Urinary bladder (tissue), 4 donors: Measurements from ENCODE around the gene KAZALD1. TPM values are rescaled to one million over a fixed set of nuclear protein-coding genes. Genes with fewer than 3 reads are reported as not detected.

Experiments used
- DNase-seq: peaks from one replicate; pipeline ENCODE4 v3.0.0-alpha.2; 2015; ENCODE audit errors: extremely low spot score
- H3K27ac ChIP-seq: one replicate; pipeline ENCODE4 v1.5.1; 2013; ENCODE audit warnings: low read depth, mild to moderate bottlenecking, moderate library complexity
- H3K36me3 ChIP-seq: one replicate; pipeline ENCODE4 v1.6.1; 2013; ENCODE audit warnings: mild to moderate bottlenecking, moderate library complexity; ENCODE audit not compliant: insufficient read depth
- H3K4me1 ChIP-seq: one replicate; pipeline ENCODE4 v1.6.1; 2013; ENCODE audit warnings: mild to moderate bottlenecking, moderate library complexity; ENCODE audit not compliant: insufficient read depth
- H3K4me3 ChIP-seq: one replicate; pipeline ENCODE4 v1.5.1; 2013; ENCODE audit warnings: low read depth, low read length
- WGBS: extraction: QIAGEN DNeasy Blood & Tissue Kit; methylation state at CpG from one replicate; pipeline ENCODE4 v1.1.7; 2013; 5-methylcytosine and 5-hydroxymethylcytosine counted together
- polyA plus RNA-seq: library from polyadenylated mRNA; stranded (reverse); fragments of 200-250 nt; gene quantifications from one replicate; pipeline ENCODE4 v1.2.3, GENCODE V29; 2013
- total RNA-seq: library from RNA; depleted of rRNA; stranded (reverse); fragments of >200 nt; gene quantifications from one replicate; pipeline ENCODE4 v1.2.3, GENCODE V29; 2014
- donor health status: healthy with polysubstance abuse.
- donor health status: healthy.

The KAZALD1 gene
- total and polyA plus RNA-seq, 2 donors, result 5.9 to 27.0 TPM

DNA sequence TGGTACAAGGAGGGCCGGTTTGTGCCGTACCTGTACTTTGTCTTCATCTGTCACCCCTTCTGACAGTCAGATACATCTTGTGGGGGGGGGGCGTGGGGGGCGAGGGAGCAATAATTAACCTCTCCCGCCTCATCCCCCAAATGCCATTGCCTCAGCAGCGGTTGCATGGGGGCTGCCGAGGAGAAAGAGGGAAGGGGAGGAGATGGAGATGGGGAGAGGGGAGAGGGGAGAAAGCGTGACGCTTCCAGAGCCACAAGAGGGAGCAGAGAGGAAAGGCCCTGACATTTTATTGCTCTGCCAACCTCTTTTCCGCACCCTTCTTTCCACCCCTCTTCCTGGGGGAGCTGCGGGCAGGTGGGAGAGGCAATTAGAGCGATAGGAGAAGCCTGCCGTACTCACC is 11.8 kb downstream of the KAZALD1 start:
- Histone ChIP-seq H3K4me3 (no peak overlapping the region), H3K4me1 (no peaks in the 10 kb centered on the region), H3K36me3 (no peaks in the 10 kb centered on the region), H3K27ac (no peak overlapping the region)
- DNase-seq, result no peak
- WGBS, result 4% methylated on average over 13 of the region's 13 CpGs

DNA sequence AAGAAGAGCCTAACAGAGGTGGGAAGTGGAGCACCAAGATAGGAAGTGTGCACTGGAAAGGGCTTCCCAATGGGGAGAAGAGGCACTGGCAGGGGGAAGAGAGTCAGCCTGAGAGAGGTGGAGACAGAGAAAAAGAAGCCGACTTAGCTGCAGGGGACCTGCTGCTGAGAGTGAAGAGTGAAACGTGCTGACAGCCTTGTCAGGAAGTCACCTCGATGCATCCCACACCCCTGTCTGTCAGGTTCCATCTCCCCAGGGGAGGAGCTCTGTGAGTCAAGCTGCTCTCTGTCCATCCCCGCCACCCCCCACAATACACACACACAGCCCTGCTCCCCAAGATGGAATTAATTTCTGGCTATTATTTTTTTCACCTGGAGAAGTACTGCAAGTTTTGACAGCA is 14.0 kb downstream of the KAZALD1 start:
- H3K4me3 ChIP-seq, result no peak overlapping the region
- DNase-seq, result no peak
- no peaks in the 10 kb centered on the region for H3K4me1 ChIP-seq
- WGBS, result 11% methylated on average over 4 of the region's 4 CpGs
- no peak overlapping the region for H3K27ac ChIP-seq
- no peaks in the 10 kb centered on the region for H3K36me3 ChIP-seq

DNA sequence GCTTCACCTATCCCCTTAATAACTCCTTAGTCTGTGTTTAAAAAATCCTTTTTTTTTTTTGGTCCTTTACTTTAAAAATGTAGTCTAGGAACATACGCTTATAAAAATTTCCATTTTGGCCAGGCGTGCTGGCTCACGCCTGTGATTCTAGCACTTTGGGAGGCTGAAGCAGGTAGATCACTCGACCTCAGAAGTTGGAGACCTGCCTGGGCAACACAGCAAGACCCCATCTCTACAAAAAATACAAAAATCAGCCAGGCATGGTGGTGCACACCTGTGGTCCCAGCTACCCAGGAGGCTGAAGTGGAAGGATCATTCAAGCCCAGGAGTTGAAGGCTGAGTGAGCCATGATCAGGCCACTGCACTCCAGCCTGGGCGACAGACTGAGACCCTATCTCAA is 14.8 kb downstream of the KAZALD1 start:
- no peak for DNase-seq
- H3K27ac ChIP-seq, result no peak overlapping the region
- H3K4me1 ChIP-seq, result no peaks in the 10 kb centered on the region
- 73% methylated on average over 5 of the region's 5 CpGs for WGBS
- no peaks in the 10 kb centered on the region for H3K36me3 ChIP-seq
- H3K4me3 ChIP-seq, result no peak overlapping the region

GRCh38 chr10:101079874-101080273 is 18.1 kb downstream of the KAZALD1 start:
- 69% methylated on average over 1 of the region's 1 CpG for WGBS
- H3K4me1 ChIP-seq, result no peaks in the 10 kb centered on the region
- no peak overlapping the region for H3K4me3 ChIP-seq
- no peak overlapping the region for H3K27ac ChIP-seq
- no peaks in the 10 kb centered on the region for H3K36me3 ChIP-seq
- no peak for DNase-seq

DNA sequence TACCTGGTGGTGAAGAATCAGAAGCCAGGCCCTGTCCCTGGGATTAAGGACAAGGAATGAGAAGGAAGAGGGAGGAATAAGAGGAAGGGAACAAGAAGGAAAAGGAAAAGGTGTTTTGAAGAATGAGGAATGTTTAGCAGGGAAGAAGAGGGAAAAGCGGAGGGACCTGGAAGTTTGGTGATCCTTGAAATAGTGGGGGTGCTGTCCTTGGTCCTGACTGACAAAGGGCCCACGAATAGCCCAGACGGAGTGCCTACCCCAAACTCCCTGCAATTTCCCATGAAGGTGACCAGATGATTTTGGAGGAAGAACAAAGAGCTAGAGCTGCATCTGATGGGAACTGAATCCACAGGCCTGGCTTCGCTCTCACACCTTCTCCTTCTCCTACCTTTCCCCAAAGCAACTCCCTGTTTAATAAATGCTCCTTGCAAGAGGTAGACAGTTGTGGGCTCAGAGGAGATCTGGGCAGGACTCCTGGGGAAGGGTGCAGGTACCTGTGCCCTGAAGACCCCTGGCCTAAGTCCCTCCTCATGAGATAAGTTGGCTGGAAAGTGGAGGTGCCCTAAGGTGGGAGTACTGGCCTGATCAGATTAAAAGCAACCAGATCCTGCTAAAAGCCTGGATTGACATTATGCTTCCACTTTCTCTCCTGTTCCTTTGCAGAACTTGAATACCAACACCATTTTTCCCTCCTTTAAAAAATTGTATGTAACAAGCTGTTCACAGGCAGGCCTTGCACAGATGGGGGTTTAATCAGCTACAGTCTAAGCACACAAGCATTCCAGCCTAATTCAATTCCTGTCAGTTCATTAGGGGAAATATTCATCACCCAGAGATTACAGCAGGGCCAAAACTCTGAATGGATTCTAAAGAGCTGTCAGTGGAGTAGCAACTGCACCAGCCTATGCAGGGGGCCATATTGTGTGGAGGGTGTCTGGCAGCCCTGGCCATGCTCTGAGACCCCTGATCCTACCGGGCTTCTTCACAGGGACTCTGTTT is 19.4 kb downstream of the KAZALD1 start:
- H3K27ac ChIP-seq, result no peak overlapping the region
- no peaks in the 10 kb centered on the region for H3K36me3 ChIP-seq
- no peak for DNase-seq
- no peak overlapping the region for H3K4me3 ChIP-seq
- H3K4me1 ChIP-seq, result no peaks in the 10 kb centered on the region
- WGBS, result 37% methylated on average over 5 of the region's 5 CpGs

DNA sequence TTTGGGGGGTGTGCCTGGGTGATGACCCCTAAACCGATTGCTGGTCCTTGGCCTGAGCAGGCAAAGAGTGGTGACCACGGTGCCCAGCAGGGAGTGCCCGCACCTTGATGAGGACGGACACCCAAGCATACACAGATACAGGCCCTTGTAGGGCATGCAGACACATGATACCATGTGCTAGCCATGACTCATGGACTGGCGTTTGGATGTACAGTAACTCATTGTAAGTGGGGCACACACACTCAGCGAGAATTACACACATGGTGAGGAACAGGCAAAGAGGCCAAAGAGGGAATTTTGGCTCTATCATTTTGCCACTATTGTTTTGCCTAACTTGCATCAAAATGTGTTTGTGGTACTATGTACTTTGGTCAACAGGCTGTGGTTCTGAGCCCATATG is 24.1 kb downstream of the KAZALD1 start:
- H3K4me1 ChIP-seq, result no peaks in the 10 kb centered on the region
- no peak overlapping the region for H3K27ac ChIP-seq
- no peak overlapping the region for H3K4me3 ChIP-seq
- 67% methylated on average over 6 of the region's 6 CpGs for WGBS
- no peak for DNase-seq
- no peaks in the 10 kb centered on the region for H3K36me3 ChIP-seq

DNA sequence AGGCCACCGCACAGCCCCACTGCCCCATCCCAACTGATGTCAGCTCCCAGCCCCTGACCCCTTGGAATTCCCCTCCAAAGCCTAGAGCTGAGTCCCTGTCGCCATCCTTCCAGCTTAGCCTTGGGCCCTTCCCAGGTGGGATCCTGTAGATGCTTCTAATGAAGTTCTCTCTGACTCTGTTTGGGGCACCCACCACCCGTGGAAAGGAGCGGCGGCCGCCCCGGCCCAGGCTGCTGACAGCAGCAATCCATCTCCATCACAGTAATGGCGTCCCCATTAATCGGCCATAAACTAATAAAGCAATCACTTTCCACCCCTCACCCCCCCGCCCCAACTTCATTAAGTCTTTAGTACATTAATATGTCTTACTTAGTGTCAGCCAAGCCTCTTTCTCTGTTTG is 25.6 kb downstream of the KAZALD1 start:
- Histone ChIP-seq H3K4me3 (no peak overlapping the region), H3K27ac (no peak overlapping the region), H3K4me1 (no peaks in the 10 kb centered on the region), H3K36me3 (no peaks in the 10 kb centered on the region)
- WGBS, result 27% methylated on average over 10 of the region's 10 CpGs
- DNase-seq, result no peak

DNA sequence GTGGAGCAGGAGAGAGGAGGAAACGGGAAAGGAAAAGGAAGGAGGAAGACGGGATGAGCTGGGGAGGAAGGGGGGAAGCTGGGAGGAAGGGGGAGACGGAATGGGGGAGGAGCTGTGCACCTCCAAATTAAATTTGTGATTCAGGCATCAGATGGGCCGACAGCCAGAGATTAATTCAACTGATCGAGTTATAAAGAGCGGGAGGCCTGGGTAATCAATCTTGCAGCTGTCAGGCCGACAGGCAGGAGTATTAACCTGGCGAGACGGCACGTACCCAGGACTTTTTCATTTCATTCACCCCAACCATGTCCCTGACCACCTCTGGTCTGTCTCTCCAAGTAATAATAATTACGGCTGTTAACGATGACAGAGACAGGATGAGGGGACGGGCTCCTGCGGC is 26.2 kb downstream of the KAZALD1 start:
- no peaks in the 10 kb centered on the region for H3K4me1 ChIP-seq
- H3K36me3 ChIP-seq, result no peaks in the 10 kb centered on the region
- no peak for DNase-seq
- no peak overlapping the region for H3K4me3 ChIP-seq
- H3K27ac ChIP-seq, result no peak overlapping the region
- WGBS, result 23% methylated on average over 14 of the region's 14 CpGs

- H3K4me3 ChIP-seq, result no peak overlapping the region
- H3K36me3 ChIP-seq, result no peaks in the 10 kb centered on the region
- no peak overlapping the region for H3K27ac ChIP-seq
- no peaks in the 10 kb centered on the region for H3K4me1 ChIP-seq
- WGBS, result 76% methylated on average over 11 of the region's 11 CpGs
- no peak for DNase-seq
Measured at GRCh38 chr10:101089520-101090299, 27.9 kb downstream of the KAZALD1 start.

GRCh38 chr10:101090597-101090996 is 28.8 kb downstream of the KAZALD1 start:
- H3K4me1 ChIP-seq, result no peaks in the 10 kb centered on the region
- DNase-seq, result no peak
- no peaks in the 10 kb centered on the region for H3K36me3 ChIP-seq
- WGBS, result 87% methylated on average over 5 of the region's 5 CpGs
- no peak overlapping the region for H3K4me3 ChIP-seq
- H3K27ac ChIP-seq, result no peak overlapping the region

GRCh38 chr10:101091546-101092290 is 29.9 kb downstream of the KAZALD1 start:
- Histone ChIP-seq H3K4me1 (no peaks in the 10 kb centered on the region), H3K4me3 (no peak overlapping the region), H3K36me3 (no peaks in the 10 kb centered on the region), H3K27ac (no peak overlapping the region)
- 60% methylated on average over 12 of the region's 12 CpGs for WGBS
- DNase-seq, result no peak

- no peak for DNase-seq
- no peaks in the 10 kb centered on the region for H3K4me1 ChIP-seq
- no peaks in the 10 kb centered on the region for H3K36me3 ChIP-seq
- H3K27ac ChIP-seq, result no peak overlapping the region
- no peak overlapping the region for H3K4me3 ChIP-seq
- WGBS, result 40% methylated on average over 9 of the region's 9 CpGs
Measured at GRCh38 chr10:101092881-101093354, 31.1 kb downstream of the KAZALD1 start.

GRCh38 chr10:101094121-101094879 is 32.5 kb downstream of the KAZALD1 start:
- Histone ChIP-seq H3K4me1 (no peaks in the 10 kb centered on the region), H3K36me3 (no peaks in the 10 kb centered on the region), H3K4me3 (no peak overlapping the region), H3K27ac (no peak overlapping the region)
- no peak for DNase-seq
- 37% methylated on average over 14 of the region's 14 CpGs for WGBS
